Mesenchymal stem cell (in vitro differentiated cells and primary cell): ENCODE data around the gene DYRK3. TPM values are rescaled to one million over a fixed set of nuclear protein-coding genes. Genes with fewer than 3 reads are reported as not detected.

Source experiments
- DNase-seq: peaks from one replicate; pipeline ENCODE4 v3.0.0-alpha.2; 2013
- H2AFZ ChIP-seq: one replicate; pipeline ENCODE4 v1.6.1; 2013; ENCODE audit warnings: low read depth, mild to moderate bottlenecking, control low read depth, inconsistent platforms, low read length, moderate library complexity
- H2AK5ac ChIP-seq: 2 replicates; pipeline ENCODE4 v1.6.1; 2013; ENCODE audit warnings: low read length, moderate library complexity, mild to moderate bottlenecking, inconsistent platforms; ENCODE audit not compliant: severe bottlenecking
- H2BK120ac ChIP-seq: one replicate; pipeline ENCODE4 v1.6.1; 2013; ENCODE audit warnings: low read depth, mild to moderate bottlenecking, inconsistent platforms, low read length, moderate library complexity
- H2BK12ac ChIP-seq, 2 experiments: one replicate each; pipeline ENCODE4 v1.6.1; 2013; ENCODE audit warnings: inconsistent platforms in 2 of 2, low read length in 2 of 2, mild to moderate bottlenecking in 2 of 2, moderate library complexity in 2 of 2, control low read depth in 1 of 2
- H2BK15ac ChIP-seq: one replicate; pipeline ENCODE4 v1.6.1; 2013; ENCODE audit warnings: mild to moderate bottlenecking, low read depth, inconsistent platforms; ENCODE audit not compliant: poor library complexity, severe bottlenecking
- H2BK5ac ChIP-seq: 2 replicates; pipeline ENCODE4 v1.6.1; 2013; ENCODE audit warnings: low read depth, mild to moderate bottlenecking, low read length, control low read depth, inconsistent platforms; ENCODE audit not compliant: poor library complexity, severe bottlenecking
- H3K14ac ChIP-seq, 2 experiments: one replicate each; pipeline ENCODE4 v1.6.1; 2013; ENCODE audit warnings: inconsistent platforms in 2 of 2, low read length in 2 of 2, control low read depth in 1 of 2, mild to moderate bottlenecking in 1 of 2, moderate library complexity in 1 of 2
- H3K18ac ChIP-seq, 2 experiments: one replicate each; pipeline ENCODE4 v1.6.1; 2013; ENCODE audit warnings: inconsistent platforms in 2 of 2, low read length in 2 of 2, control low read depth in 1 of 2, low read depth in 1 of 2, mild to moderate bottlenecking in 1 of 2
- H3K23ac ChIP-seq, 2 experiments: one replicate each; pipeline ENCODE4 v1.6.1; 2013; ENCODE audit warnings: inconsistent platforms in 2 of 2, low read length in 2 of 2, mild to moderate bottlenecking in 2 of 2, moderate library complexity in 2 of 2, control low read depth in 1 of 2
- H3K27ac ChIP-seq: 2 replicates; pipeline ENCODE4 v1.5.1; 2013; ENCODE audit warnings: mild to moderate bottlenecking, moderate library complexity, low read length, control low read depth, inconsistent platforms; ENCODE audit not compliant: poor library complexity, severe bottlenecking
- H3K27me3 ChIP-seq, 2 experiments: 2 replicates each; pipeline versions ENCODE4 v1.6.1 to v1.7.0; 2013; ENCODE audit warnings: low read length in 2 of 2, mild to moderate bottlenecking in 2 of 2, moderate library complexity in 2 of 2, control low read depth in 1 of 2, inconsistent platforms in 1 of 2; ENCODE audit not compliant: control insufficient read depth in 1 of 2, insufficient read depth in 1 of 2
- H3K36me3 ChIP-seq, 2 experiments: 2 replicates each; pipeline versions ENCODE4 v1.6.1 to v1.7.0; 2013; ENCODE audit warnings: low read length in 2 of 2, control low read depth in 1 of 2, inconsistent platforms in 1 of 2, low read depth in 1 of 2, mild to moderate bottlenecking in 1 of 2; ENCODE audit not compliant: insufficient read depth in 2 of 2, control insufficient read depth in 1 of 2
- H3K4ac ChIP-seq, 2 experiments: one replicate each; pipeline ENCODE4 v1.6.1; 2013; ENCODE audit warnings: inconsistent platforms in 2 of 2, low read length in 2 of 2, mild to moderate bottlenecking in 2 of 2, moderate library complexity in 2 of 2, control low read depth in 1 of 2, low read depth in 1 of 2
- H3K4me1 ChIP-seq: 2 replicates; pipeline ENCODE4 v1.6.1; 2013; ENCODE audit warnings: low read depth, low read length, control low read depth; ENCODE audit not compliant: control insufficient read depth, insufficient read depth
- H3K4me2 ChIP-seq: 2 replicates; pipeline ENCODE4 v1.6.1; 2013; ENCODE audit warnings: low read length, mild to moderate bottlenecking, inconsistent platforms; ENCODE audit not compliant: poor library complexity, severe bottlenecking
- H3K4me3 ChIP-seq, 2 experiments: 2 replicates each; pipeline versions ENCODE4 v1.5.1 to v1.7.0; 2013; ENCODE audit warnings: low read length in 2 of 2, mild to moderate bottlenecking in 2 of 2, control low read depth in 1 of 2, low read depth in 1 of 2; ENCODE audit not compliant: insufficient read depth in 1 of 2
- H3K79me1 ChIP-seq: replicated peaks from 2 replicates; pipeline ENCODE4 v1.6.1; 2013; ENCODE audit warnings: mild to moderate bottlenecking, control low read depth, low read length, inconsistent platforms; ENCODE audit not compliant: poor library complexity, severe bottlenecking
- H3K9ac ChIP-seq: 2 replicates; pipeline ENCODE4 v1.7.0; 2013; ENCODE audit warnings: mild to moderate bottlenecking, low read length, moderate library complexity
- H3K9me3 ChIP-seq: 2 replicates; pipeline ENCODE4 v1.7.0; 2013; ENCODE audit warnings: mild to moderate bottlenecking, low read length; ENCODE audit not compliant: control insufficient read depth
- H4K8ac ChIP-seq: one replicate; pipeline ENCODE4 v1.6.1; 2013; ENCODE audit warnings: inconsistent platforms, mild to moderate bottlenecking, low read length, moderate library complexity
- H4K91ac ChIP-seq: one replicate; pipeline ENCODE4 v1.6.1; 2013; ENCODE audit warnings: mild to moderate bottlenecking, low read length, inconsistent platforms
- WGBS: methylation state at CpG from one replicate; pipeline ENCODE4 v1.1.7; 2013; ENCODE audit warnings: mixed read lengths; 5-methylcytosine and 5-hydroxymethylcytosine counted together
- polyA plus RNA-seq, 2 experiments: library from polyadenylated mRNA; stranded (reverse); fragments of 200-250 nt; gene quantifications; one replicate each; pipeline ENCODE4 v1.2.3, GENCODE V29; 2013

Gene DYRK3
- 12.2 TPM for polyA plus RNA-seq (2013, experiment 1 of 2)
- 12.4 TPM for polyA plus RNA-seq (2013, experiment 2 of 2)

DNA sequence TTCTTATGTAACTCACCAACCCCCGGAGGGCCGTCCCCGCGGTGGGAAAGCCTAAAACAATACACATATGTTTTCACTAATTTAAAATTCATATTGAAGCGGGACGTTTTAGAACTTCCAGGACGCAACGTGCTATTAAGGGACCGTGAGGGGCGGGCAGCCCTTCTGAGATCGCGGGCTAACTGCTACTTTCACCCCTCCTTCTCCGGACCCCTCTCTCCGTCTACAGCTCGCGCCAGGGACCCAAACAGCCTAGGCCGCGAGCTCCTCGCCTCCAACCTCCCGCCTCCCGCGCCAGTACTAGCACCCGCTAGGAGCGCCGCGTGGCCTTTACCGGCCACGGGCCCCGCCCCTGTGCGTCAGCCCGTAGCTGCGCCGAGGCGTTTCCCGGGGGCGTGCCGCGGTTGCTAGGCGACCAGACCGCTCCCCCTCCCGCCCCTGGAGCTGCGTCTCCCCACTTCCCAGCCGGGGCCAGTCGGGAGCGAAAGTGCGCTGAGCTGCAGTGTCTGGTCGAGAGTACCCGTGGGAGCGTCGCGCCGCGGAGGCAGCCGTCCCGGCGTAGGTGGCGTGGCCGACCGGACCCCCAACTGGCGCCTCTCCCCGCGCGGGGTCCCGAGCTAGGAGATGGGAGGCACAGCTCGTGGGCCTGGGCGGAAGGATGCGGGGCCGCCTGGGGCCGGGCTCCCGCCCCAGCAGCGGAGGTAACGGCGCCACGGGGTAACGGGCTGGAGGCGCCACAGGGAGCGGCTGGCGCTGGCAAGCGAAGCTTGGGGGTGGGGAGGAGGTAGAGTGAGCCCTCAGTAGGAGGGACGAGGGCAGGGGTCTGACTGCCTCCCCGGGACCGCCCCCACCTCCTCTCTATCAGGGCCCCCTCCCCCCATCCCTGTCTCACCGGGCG is at the start of gene DYRK3:
DYRK3 (plus strand) TSS at position 457 of the 898 bp plus-strand sequence; CDS start at position 625, 168 bp downstream.
- Histone ChIP-seq H2BK15ac (peak within 1 kb of the TSS; percentile 80), H3K9me3 (no peaks in the 10 kb centered on the region), H3K14ac (peak within 1 kb of the TSS in 1 of 2 experiments; percentile 94), H3K23ac (peak within 1 kb of the TSS in 1 of 2 experiments; percentile 96), H3K4me2 (peak within 1 kb of the TSS; percentile 98), H2AFZ (peak within 1 kb of the TSS; percentile 99), H4K91ac (peak within 1 kb of the TSS; percentile 66), H3K4ac (peak within 1 kb of the TSS in 1 of 2 experiments; percentile 93), H2AK5ac (no peak within 1 kb of the TSS), H3K79me1 (peaks cover 9% of the 10 kb centered on the region), H3K4me1 (peaks cover 6% of the 10 kb centered on the region), H3K27ac (peak within 1 kb of the TSS; percentile 15), H2BK5ac (no peak within 1 kb of the TSS), H3K9ac (peak within 1 kb of the TSS; percentile 98), H3K18ac (peak within 1 kb of the TSS; percentile 92 to 96), H3K36me3 (peaks cover 3 to 16% of the 10 kb centered on the region in 2 experiments), H3K27me3 (no peaks in the 10 kb centered on the region), H2BK12ac (peak within 1 kb of the TSS; percentile 89), H4K8ac (peak within 1 kb of the TSS; percentile 60), H2BK120ac (peak within 1 kb of the TSS; percentile 43), H3K4me3 (peak within 1 kb of the TSS; percentile 95 to 99)
- peak; percentile 95 for DNase-seq
- WGBS, result under 1% methylated on average over 63 of the region's 84 CpGs

DNA sequence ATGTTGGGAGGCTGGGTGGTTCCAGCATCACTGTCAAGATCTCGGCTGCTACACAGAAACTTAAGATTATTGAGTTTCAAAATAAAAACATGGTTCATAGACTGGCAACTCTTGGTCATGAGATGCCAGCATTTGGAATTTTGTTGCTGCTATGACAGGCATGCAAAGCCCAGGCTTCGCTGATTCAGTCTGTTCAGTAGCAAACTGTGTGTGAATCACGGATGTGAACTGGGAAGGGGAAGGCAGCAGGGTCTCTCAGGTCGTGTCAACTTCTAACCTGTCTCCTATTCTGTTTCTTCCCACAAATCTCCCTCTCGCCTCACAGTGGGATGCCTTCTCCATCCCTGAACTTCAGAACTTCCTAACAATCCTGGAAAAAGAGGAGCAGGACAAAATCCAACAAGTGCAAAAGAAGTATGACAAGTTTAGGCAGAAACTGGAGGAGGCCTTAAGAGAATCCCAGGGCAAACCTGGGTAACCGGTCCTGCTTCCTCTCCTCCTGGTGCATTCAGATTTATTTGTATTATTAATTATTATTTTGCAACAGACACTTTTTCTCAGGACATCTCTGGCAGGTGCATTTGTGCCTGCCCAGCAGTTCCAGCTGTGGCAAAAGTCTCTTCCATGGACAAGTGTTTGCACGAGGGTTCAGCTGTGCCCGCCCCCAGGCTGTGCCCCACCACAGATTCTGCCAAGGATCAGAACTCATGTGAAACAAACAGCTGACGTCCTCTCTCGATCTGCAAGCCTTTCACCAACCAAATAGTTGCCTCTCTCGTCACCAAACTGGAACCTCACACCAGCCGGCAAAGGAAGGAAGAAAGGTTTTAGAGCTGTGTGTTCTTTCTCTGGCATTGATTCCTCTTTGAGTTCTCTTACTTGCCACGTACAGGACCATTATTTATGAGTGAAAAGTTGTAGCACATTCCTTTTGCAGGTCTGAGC is 48.6 kb upstream of the DYRK3 start:
- Histone ChIP-seq H3K27me3 (peaks cover 0 to 12% of the 10 kb centered on the region in 2 experiments), H3K23ac (no peak overlapping the region), H4K8ac (no peak overlapping the region), H3K27ac (no peak overlapping the region), H2BK12ac (no peak overlapping the region), H3K18ac (no peak overlapping the region), H3K4me1 (peaks cover 11% of the 10 kb centered on the region), H3K14ac (no peak overlapping the region), H3K36me3 (peaks cover 16 to 58% of the 10 kb centered on the region in 2 experiments), H3K4me3 (no peak overlapping the region), H3K9me3 (no peaks in the 10 kb centered on the region), H3K4me2 (no peak overlapping the region), H2BK5ac (no peak overlapping the region), H2AFZ (no peak overlapping the region), H2AK5ac (no peak overlapping the region), H2BK15ac (no peak overlapping the region), H3K4ac (no peak overlapping the region), H3K9ac (no peak overlapping the region), H2BK120ac (no peak overlapping the region), H3K79me1 (no peaks in the 10 kb centered on the region), H4K91ac (no peak overlapping the region)
- no peak for DNase-seq
- WGBS, result 84% methylated on average over 9 of the region's 13 CpGs

- no peak overlapping the region for H4K91ac ChIP-seq
- no peak overlapping the region for H2BK12ac ChIP-seq
- no peak for DNase-seq
- 99% methylated on average over 14 of the region's 14 CpGs for WGBS
- H3K36me3 ChIP-seq, result peaks cover 26 to 69% of the 10 kb centered on the region in 2 experiments
- peak overlapping the region; percentile 52 for H3K9ac ChIP-seq
- H4K8ac ChIP-seq, result no peak overlapping the region
- H3K79me1 ChIP-seq, result no peaks in the 10 kb centered on the region
- H3K18ac ChIP-seq, result no peak overlapping the region
- H3K4me2 ChIP-seq, result no peak overlapping the region
- no peak overlapping the region for H3K4ac ChIP-seq
- H2BK15ac ChIP-seq, result no peak overlapping the region
- peaks cover 0 to under 1% of the 10 kb centered on the region in 2 experiments for H3K27me3 ChIP-seq
- H2AFZ ChIP-seq, result no peak overlapping the region
- peaks cover 11% of the 10 kb centered on the region for H3K4me1 ChIP-seq
- no peak overlapping the region for H2BK5ac ChIP-seq
- no peak overlapping the region for H2BK120ac ChIP-seq
- no peak overlapping the region for H2AK5ac ChIP-seq
- H3K4me3 ChIP-seq, result no peak overlapping the region
- no peaks in the 10 kb centered on the region for H3K9me3 ChIP-seq
- no peak overlapping the region for H3K27ac ChIP-seq
- H3K23ac ChIP-seq, result no peak overlapping the region
- H3K14ac ChIP-seq, result no peak overlapping the region
Measured at GRCh38 chr1:206587904-206588303, 47.4 kb upstream of the DYRK3 start.
